Eye (tissue), 1 donor: Measurements from ENCODE around the gene TUBGCP5.
A peak's percentile ranks its signal among the peaks of the same experiment; 100 is the strongest.
"Not testable (repeated sequence)": the region's sequence is repeated elsewhere in the genome, so short reads cannot be mapped to it uniquely, and the experiment has no call there.

Source experiments
- DNase-seq: peaks from one replicate; pipeline ENCODE4 v3.0.0-alpha.2; 2015

Gene TUBGCP5

DNA sequence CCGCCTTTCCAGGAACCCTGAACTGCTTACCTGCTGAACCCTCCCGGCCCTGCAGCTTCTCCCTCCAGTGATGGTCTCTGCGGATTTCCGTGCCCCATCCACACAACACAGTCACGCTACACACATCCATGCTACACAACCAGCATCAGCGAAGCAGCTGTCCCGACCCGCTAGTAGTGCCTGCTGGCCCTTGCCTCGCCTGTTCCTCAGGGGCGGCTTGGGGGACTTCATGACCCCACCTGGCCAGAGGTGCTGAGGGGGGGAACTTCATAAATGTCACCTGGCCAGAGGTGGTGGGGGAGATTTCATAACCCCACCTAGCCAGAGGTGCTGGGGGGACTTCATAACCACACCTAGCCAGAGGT lies 530 bp upstream of the TUBGCP5 start:
- no peak for DNase-seq

DNA sequence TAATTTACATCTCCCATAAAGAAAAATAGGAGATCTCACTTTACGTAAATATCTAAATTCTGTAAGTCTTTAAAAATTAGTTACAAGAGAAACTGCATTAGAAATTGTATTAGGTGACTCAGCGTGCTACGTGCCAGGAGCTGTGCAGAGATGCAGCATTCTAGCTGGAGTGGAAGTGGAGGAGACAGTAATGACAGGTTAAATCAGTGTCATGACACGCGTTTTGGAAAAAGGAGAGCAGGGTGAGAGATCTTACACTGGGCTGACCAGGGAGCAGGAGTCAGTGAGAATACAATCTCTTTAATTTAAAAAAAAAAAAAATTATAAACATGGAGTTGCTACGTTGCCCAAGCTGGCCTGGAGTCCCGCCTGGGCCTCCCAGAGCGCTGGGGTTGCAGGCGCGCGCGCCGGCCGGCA lies 635 bp downstream of the TUBGCP5 start:
- DNase-seq: peak; percentile 78

GRCh38 chr15:23035964-23036566 lies 3.3 kb downstream of the TUBGCP5 start:
- peak; percentile 75 for DNase-seq

- no peak for DNase-seq
These were observed 5.4 kb downstream of the TUBGCP5 start for GRCh38 chr15:23033979-23034378.

GRCh38 chr15:23026218-23026617 lies 13.2 kb downstream of the TUBGCP5 start:
- DNase-seq: no peak

GRCh38 chr15:23022156-23022555 lies 17.2 kb downstream of the TUBGCP5 start:
- DNase-seq: no peak

DNA sequence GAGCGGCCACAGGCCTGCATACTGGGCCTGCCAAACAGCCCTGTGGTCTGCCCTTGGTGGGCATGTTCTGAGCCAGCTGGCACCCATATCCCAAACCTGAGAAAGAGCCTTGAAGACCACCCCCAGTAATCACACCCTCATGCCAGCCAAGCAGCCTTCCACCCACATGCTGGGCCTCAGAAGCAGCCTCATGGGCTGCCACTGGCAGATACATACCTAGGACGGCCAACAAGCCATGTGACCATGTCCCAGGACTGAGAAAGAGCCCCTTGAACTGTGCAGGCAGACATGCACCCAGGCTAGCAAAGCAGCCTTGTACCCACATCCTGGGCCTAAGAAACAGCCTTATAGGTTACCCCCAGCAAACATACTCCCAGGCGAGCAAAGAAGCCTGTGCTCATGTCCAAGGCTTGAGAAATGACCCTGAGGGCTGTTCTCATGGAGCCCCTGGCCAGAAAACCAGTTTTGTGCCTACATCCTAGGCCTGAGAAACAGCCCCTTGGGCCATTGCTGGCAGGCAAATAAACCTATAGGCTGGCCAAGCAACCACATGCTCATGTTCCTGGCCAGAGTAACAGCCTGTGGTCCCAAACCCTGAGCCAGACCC lies 24.9 kb downstream of the TUBGCP5 start:
- no peak for DNase-seq

DNA sequence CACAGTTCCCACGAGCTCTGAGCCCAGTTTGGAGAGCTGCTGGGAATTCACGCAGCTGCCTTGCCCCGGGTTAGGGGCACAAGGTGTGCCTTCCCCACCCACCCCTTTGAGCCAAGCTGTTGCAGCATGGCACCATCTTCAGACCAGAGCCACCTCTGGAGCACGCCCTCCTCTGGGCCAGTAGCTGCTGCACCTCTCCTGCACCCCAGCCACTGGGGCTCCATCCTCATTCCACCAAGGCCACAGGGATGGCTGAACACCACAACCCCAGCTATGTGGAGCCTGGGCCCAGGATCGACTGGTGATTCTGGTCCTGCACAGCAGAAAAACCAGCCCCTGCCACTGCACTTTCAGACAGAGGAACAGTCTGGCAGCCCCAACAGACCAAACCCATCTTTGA lies 25.7 kb downstream of the TUBGCP5 start:
- DNase-seq: no peak

GRCh38 chr15:23012616-23013015 lies 26.8 kb downstream of the TUBGCP5 start:
- DNase-seq: not testable (repeated sequence)

DNA sequence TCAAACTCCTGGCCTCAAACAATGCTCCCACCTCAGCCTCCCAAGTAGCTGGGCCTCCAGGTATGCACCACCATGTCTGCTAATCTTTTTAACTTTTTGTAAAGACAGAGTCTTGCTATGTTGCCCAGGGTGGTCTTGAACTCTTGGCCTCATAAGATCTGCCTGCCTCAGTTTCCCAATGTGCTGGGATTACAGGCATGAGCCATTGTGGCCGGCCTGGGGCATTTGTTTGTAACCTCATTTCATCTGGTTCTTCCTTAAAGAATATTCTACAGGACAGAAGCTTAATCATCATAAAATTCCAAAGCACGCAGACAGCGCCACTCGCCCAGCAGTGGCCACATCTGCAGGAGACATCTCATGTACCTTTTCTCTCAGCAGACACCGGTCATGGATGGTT lies 35.6 kb downstream of the TUBGCP5 start:
- no peak for DNase-seq

- no peak for DNase-seq
These were observed 36.4 kb downstream of the TUBGCP5 start for GRCh38 chr15:23002920-23003319.

GRCh38 chr15:22995795-22996194 lies 43.6 kb downstream of the TUBGCP5 start:
- DNase-seq: peak; percentile 11

DNA sequence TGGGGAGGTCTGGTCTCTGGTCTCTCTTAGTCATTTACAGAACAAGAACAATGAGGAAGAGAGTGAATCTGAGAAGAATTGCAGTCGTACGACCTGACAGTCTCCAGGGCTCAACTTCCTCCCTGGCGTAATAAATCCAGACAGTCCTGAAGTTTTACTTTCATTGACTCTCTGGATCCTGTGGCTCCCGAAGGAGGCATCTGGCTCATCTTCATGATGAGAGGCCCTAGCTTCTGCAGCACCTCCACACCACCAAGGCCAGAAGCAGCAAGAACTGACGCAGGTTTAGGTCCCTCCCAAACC lies 47.4 kb downstream of the TUBGCP5 start:
- DNase-seq: no peak

DNA sequence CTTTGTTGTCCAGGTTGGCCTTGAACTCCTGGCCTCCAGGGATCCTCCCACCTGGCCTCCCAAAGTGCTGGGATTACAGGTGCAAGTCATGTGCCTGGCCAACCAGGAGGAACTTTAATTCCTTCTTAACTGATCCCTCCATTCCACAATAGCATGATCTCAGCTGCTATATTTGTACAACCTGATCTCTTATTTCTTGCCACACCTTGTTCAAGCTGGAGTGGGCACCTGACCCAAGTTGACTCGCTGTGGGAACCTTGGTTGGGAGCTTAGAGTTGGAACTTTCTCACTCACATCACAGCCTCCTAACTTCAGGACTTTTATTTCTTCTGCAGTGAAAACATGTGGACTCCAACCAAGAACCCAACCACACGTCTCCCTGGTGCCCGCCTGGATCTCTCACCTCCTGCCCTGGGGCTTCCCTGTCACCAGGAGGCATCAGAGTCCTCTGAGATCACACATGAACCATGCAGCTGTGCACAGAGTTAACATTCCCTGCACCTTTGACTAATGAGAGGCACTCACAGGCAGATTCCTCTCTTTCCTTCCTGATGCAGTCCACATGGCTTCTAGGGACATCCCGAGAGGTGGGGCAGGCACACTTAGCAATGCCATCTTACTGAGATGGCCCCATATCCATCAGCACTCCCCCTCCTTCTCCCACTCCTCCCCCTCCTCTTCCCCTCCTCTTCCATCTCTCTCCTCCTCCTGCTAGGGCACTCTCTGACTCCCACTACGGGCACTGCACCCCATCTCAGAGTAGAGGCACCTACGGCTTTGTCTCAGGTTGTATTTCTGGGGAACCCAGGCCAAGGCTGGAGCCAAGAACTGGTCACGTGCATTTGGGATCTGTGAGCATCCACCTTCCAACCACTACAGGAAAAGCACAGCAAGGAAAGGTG lies 49.5 kb downstream of the TUBGCP5 start:
- DNase-seq: no peak

GRCh38 chr15:22988811-22989210 lies 50.6 kb downstream of the TUBGCP5 start:
- DNase-seq: no peak

DNA sequence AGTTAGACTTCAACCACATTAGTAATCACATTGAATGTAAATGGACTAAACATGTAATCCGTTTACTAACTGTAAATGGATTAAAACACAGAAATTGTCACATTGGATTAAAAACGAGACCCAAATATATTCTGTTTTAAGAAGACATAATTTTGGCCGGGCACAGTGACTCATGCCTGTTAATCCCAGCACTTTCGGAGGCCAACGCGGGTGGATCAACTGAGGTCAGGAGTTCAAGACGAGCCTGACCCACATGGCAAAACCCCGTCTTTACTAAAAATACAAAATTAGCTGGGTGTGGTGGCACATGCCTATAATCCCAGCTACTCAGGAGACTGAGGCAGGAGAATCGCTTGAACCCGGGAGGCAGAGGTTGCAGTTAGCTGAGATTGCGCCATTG lies 57.4 kb downstream of the TUBGCP5 start:
- not testable (repeated sequence) for DNase-seq

DNA sequence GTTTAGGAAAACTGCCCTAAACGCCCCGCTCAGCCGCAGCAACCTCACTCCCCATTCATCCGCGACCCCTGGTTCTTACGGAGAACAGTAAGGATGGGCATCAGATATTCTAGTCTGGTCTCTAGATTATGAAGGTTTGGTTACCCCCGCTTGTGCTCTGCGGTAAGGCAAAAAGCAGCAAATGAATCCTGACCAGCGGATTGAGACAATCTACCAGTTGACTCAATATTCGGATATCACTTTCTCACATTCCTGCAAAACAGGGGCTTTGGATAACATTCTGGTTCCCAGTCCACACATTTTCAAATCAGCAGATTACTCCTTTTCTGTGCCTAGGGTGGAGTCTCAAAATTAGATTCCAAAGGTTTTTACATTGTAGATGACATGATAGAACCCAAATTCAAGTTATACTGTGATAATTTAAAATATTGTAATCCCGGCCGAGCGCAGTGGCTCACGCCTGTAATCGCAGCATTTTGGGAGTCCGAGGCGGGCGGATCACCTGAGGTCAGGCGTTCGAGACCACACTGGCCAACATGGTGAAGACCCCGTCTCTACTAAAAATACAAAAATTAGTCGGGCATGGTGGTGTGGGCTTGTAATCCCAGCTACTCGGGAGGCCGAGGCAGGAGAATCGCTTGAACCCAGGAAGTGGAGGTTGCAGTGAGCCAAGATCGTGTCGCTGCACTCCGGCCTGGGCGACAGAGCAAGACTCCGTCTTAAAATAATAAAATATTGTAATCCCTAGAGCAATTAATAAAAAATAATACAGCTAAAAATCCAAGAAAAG lies 58.1 kb downstream of the TUBGCP5 start:
- DNase-seq: peak; percentile 65

DNA sequence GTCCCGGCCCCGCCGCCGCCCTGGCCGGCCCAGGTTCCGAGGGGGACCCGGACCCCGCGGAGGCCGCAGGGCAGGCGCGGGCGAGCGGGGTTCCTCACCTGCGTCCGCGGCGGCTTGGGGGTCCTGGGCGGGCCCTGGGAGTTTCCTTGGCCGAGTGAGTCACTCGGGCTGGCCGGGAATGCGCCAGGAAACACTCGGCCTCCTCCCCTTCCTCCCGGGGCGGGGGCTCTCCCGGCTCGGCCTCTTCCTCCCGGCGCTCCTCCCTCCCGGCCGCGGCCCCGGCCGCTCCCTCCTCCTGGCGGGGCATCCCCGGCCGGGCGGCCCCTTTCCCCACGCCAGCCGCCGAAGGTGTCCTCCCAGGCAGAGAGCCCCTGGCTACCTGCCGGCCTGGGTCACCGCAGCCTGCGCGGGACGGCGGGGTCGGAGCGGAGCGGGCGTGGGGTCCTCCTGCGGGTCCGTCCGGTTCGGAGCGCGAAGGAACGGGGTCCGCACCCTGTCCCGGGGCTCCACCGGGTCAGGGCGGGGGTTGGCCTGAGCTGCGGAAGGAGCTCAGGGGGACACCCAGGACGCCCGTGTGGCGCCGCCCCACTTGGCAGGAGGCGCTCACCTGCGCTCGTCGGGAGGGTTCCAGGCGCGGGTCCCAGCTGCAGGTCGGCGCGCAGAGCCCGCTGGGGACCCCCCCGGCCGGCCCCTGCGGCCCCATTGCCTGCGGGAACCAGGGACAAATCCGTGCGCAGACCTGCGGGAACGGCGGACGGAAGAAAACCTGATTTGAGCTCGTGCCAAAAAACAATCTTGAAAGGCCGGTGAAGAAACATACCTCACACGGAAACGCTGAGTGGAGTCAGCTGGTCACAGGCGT lies 58.9 kb downstream of the TUBGCP5 start, which contains the start of gene CYFIP1:
TSS of gene CYFIP1 (minus strand) at position 180 of the 862 bp plus-strand sequence. CDS start 33,083 bp downstream, outside the sequence.
- peak; percentile 90 for DNase-seq

GRCh38 chr15:22979238-22980188 lies 59.9 kb downstream of the TUBGCP5 start:
- peak; percentile 85 for DNase-seq

DNA sequence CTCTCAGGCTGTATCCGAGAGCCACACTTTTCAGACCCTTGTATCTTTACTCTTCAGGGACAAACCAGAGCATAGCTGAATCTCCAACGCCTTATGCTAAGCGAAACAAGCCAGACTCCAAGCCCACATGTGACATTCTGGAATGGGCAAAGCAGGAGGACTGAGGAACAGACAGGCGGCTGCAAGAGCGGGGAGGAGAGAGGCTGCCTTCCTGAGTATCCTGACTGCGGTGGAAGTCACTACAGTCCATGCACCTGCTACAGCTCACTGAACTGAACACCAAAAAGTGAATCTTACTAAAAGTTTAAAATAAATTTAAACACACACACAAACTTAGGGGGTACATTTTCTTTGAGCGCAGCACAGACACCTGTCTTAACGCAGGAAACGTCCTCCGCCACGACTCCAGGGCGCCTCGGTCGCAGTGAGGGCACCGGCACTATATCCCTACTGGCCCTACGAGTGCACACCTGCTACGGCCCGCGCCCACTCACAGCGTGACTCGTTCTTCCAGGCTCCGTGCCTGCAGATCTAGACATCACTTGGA lies 60.6 kb downstream of the TUBGCP5 start:
- peak; percentile 32 for DNase-seq

DNA sequence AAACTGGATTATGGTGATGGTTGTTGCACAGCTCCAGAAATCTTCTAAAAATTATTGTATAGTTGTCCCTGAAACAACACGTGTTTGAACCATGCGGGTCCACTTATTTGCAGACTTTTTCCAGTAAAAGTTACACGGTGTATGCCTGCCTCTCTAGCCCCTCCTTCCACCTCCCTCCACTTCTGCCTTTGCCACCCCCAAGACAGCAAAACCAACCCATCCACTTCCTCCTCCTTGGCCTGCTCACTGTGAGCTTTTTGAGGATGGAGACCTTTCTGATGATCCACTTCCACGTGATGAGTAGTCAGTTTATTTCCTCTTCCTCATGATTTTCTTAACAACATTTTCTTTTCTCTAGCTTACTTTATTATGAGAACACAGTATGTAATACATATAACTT lies 64.6 kb downstream of the TUBGCP5 start:
- DNase-seq: no peak
